ENCODE data around the gene COLEC12. TPM values are rescaled to one million over a fixed set of nuclear protein-coding genes. Genes with fewer than 3 reads are reported as not detected.
A peak's percentile ranks its signal among the peaks of the same experiment; 100 is the strongest.

Gene COLEC12
- total RNA-seq, 2 donors from 2014 or later = 10.9 to 15.3 TPM

DNA sequence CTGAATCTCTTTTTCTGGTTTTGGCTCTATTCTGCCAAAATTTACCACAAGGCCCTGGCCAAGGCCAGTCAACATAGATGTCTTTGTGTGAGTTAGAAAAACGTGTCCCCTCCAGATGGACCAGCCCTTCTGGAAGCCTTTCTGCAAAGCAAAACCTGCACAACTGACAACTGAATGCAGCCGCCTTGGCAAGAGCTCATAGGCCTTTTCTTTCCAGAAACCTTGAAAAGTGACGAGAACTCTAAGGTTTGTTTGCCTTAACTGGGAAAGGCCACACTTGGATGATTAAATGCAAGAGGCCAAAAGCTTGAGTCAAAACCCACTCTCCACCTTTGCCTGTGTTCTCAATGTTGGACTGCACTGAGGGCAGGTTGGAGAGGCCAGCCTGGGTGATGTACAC lies 103.9 kb downstream of the COLEC12 start:
- no peaks in the 10 kb centered on the region for H3K27me3 ChIP-seq
- H3K4me1 ChIP-seq = peaks cover 0 to 40% of the 10 kb centered on the region in 2 donors
- no peak overlapping the region for H3K27ac ChIP-seq
- H3K36me3 ChIP-seq = no peaks in the 10 kb centered on the region
- H3K4me3 ChIP-seq = no peak overlapping the region
- TF ChIP-seq, protein P1, sequence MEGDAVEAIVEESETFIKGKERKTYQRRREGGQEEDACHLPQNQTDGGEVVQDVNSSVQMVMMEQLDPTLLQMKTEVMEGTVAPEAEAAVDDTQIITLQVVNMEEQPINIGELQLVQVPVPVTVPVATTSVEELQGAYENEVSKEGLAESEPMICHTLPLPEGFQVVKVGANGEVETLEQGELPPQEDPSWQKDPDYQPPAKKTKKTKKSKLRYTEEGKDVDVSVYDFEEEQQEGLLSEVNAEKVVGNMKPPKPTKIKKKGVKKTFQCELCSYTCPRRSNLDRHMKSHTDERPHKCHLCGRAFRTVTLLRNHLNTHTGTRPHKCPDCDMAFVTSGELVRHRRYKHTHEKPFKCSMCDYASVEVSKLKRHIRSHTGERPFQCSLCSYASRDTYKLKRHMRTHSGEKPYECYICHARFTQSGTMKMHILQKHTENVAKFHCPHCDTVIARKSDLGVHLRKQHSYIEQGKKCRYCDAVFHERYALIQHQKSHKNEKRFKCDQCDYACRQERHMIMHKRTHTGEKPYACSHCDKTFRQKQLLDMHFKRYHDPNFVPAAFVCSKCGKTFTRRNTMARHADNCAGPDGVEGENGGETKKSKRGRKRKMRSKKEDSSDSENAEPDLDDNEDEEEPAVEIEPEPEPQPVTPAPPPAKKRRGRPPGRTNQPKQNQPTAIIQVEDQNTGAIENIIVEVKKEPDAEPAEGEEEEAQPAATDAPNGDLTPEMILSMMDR (IDR thresholded peaks at IDR 0.05) = no peak
- no peak for DNase-seq (ENCODE audit: low spot score)
- no peaks in the 10 kb centered on the region for H3K9me3 ChIP-seq

DNA sequence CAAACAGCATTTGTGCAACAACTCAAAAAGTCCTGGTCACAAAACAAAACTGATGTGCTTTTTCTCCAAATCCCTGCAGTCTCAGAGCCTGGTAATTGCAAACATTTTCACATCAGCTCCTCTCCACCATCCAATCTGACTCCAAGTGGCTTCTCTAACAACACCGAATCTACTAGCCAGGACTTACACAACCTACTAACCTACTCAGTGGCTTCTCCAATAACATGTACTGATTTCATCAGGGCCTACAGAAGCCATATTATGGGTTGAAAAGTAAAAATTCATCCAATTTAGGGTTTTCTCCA lies 104.3 kb downstream of the COLEC12 start:
- no peak for DNase-seq (ENCODE audit: low spot score)
- no peaks in the 10 kb centered on the region for H3K9me3 ChIP-seq
- peaks cover 0 to 40% of the 10 kb centered on the region in 2 donors for H3K4me1 ChIP-seq
- TF ChIP-seq, protein P1 (IDR thresholded peaks at IDR 0.05) = no peak
- peak overlapping the region in 1 of 2 donors; percentile 20 for H3K27ac ChIP-seq
- no peaks in the 10 kb centered on the region for H3K27me3 ChIP-seq
- no peaks in the 10 kb centered on the region for H3K36me3 ChIP-seq
- no peak overlapping the region for H3K4me3 ChIP-seq

DNA sequence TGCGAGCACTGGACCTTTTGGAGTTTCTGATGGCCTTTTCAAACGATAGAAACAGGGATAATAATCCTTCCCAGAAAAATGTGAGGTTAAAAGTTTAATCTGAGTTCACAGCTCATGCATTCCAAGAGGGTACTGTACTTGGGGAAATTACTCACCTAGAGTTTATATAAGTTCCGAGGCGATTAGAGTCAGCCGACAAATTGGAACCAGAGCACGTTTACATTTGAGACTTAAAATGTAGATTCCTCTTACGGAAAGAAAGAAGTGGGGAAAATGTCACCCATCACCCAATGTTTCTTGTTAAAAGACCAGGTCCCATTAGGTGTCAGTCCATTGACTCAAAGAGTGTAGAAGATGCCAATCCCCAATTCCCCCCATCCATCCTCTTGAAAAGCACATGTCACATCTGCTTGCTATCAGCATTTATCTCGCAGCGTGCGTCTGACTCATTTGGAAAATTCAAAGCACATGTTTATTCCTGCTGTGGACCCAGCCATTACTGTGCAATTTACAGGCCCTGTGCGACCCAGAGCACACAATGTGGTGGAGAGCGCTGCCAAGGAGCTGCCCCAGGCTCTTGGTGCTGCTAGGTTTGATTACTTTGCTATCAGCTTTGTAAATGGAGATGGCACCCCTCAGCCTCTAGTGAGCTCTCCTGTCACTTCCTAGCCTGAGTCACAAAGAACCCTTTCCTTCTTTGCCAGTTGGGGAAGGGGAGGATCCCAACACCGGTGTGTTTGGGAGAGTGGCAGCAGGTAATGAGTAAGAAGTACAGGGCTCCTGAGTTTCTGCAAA lies 104.8 kb downstream of the COLEC12 start:
- H3K27ac ChIP-seq = peak overlapping the region; percentile 20 to 54
- no peak overlapping the region for H3K4me3 ChIP-seq
- H3K4me1 ChIP-seq = peaks cover 0 to 40% of the 10 kb centered on the region in 2 donors
- no peak for DNase-seq (ENCODE audit: low spot score)
- TF ChIP-seq, protein P1 (IDR thresholded peaks at IDR 0.05) = no peak
- no peaks in the 10 kb centered on the region for H3K36me3 ChIP-seq
- no peaks in the 10 kb centered on the region for H3K27me3 ChIP-seq
- no peaks in the 10 kb centered on the region for H3K9me3 ChIP-seq

DNA sequence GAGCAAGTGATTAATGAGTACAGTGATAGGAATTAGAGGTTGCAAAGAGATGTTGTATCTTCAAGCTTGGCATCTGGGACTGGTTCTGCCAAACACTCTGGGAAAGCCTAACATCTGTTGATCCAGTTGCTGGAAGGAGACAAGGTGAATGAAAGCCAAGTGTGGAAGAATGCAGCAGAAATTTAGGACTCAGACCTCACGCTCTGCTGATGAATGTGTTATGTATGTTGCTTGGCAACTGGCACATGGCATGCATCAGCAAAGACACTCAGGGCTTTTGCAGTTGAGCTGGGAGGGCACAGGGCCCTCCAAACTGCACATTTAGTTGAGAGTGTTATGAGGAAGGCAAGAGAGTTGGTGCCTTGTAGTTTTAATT lies 105.5 kb downstream of the COLEC12 start:
- no peaks in the 10 kb centered on the region for H3K36me3 ChIP-seq
- DNase-seq (ENCODE audit: low spot score) = no peak
- TF ChIP-seq, protein P1 (IDR thresholded peaks at IDR 0.05) = no peak
- no peak overlapping the region for H3K4me3 ChIP-seq
- no peaks in the 10 kb centered on the region for H3K27me3 ChIP-seq
- peak overlapping the region; percentile 20 to 54 for H3K27ac ChIP-seq
- peaks cover 0 to 40% of the 10 kb centered on the region in 2 donors for H3K4me1 ChIP-seq
- no peaks in the 10 kb centered on the region for H3K9me3 ChIP-seq

DNA sequence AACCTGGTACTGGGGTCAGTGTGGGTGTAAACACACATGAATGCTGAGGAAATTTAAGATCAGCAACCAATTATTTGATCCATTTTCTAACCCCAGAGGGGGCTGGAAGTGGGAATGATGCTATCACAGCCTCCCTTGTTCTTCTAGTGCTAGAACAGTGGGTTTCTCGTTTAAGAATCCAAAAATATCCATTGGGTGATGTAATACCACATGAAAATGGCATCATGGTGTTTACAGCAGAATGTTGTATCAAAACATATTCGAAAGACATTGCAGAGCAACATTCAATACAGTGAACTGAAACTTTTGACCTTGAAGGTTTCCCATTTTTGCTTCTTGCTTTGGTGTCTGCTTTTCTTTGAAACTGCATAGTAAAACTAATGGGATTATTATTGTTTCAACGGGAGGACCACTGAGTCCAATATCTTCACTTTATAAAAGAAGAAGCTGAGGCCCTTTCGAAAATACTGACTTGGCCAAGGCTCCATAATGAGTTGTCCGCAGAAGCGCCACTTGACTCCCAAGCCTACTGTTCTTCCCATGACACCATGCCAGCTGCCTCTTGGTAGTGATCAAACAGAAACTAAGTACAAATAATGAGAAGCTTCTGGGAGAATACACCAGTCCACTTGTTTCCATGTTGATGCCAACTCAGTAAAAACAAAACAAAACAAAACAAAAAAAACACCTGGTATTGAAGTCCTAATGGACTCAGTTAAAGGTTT lies 106.1 kb downstream of the COLEC12 start:
- no peak for DNase-seq (ENCODE audit: low spot score)
- TF ChIP-seq, protein P1 (IDR thresholded peaks at IDR 0.05) = no peak
- Histone ChIP-seq H3K27ac (peak overlapping the region; percentile 20 to 54), H3K9me3 (no peaks in the 10 kb centered on the region), H3K4me1 (peaks cover 0 to 39% of the 10 kb centered on the region in 2 donors), H3K4me3 (no peak overlapping the region), H3K27me3 (no peaks in the 10 kb centered on the region), H3K36me3 (no peaks in the 10 kb centered on the region)

Measured in right atrium auricular region (tissue), 2 donors.